Measurements from ENCODE around the gene ADAMTS2.

Gene ADAMTS2

GRCh38 chr5:179238628-179238970, 106.7 kb downstream of the ADAMTS2 start:
- DNase-seq (ENCODE audit: low spot score in 2 of 2) = no peak
- H3K36me3 ChIP-seq (replicated peaks) = no peaks in the 10 kb centered on the region
- no peaks in the 10 kb centered on the region for H3K9me3 ChIP-seq
- H3K27me3 ChIP-seq (ENCODE audit: low read depth) = no peaks in the 10 kb centered on the region
- no peaks in the 10 kb centered on the region for H3K4me1 ChIP-seq
- H3K4me3 ChIP-seq = no peak overlapping the region
- in situ Hi-C loops (cut with MboI; ENCODE audit: low sequenced_read_pairs) = no loop called here

- Histone ChIP-seq H3K36me3 (replicated peaks) (no peaks in the 10 kb centered on the region), H3K4me1 (no peaks in the 10 kb centered on the region), H3K9me3 (no peaks in the 10 kb centered on the region), H3K27me3 (ENCODE audit: low read depth) (no peaks in the 10 kb centered on the region), H3K4me3 (no peak overlapping the region)
- in situ Hi-C loops (cut with MboI; ENCODE audit: low sequenced_read_pairs) = no loop called here
- no peak for DNase-seq (ENCODE audit: low spot score in 2 of 2)
Observed at GRCh38 chr5:179237770-179238627, 107.3 kb downstream of the ADAMTS2 start.

- no peak overlapping the region for H3K4me3 ChIP-seq
- no peaks in the 10 kb centered on the region for H3K9me3 ChIP-seq
- in situ Hi-C loops (cut with MboI; ENCODE audit: low sequenced_read_pairs) = no loop called here
- no peak for DNase-seq (ENCODE audit: low spot score in 2 of 2)
- H3K36me3 ChIP-seq (replicated peaks) = no peaks in the 10 kb centered on the region
- no peaks in the 10 kb centered on the region for H3K4me1 ChIP-seq
- H3K27me3 ChIP-seq (ENCODE audit: low read depth) = no peaks in the 10 kb centered on the region
Observed at GRCh38 chr5:179235416-179236400, 109.6 kb downstream of the ADAMTS2 start.

- H3K27me3 ChIP-seq (ENCODE audit: low read depth) = no peaks in the 10 kb centered on the region
- no peaks in the 10 kb centered on the region for H3K9me3 ChIP-seq
- H3K4me3 ChIP-seq = no peak overlapping the region
- H3K36me3 ChIP-seq (replicated peaks) = no peaks in the 10 kb centered on the region
- in situ Hi-C loops (cut with MboI; ENCODE audit: low sequenced_read_pairs) = no loop called here
- DNase-seq (ENCODE audit: low spot score in 2 of 2) = no peak
- no peaks in the 10 kb centered on the region for H3K4me1 ChIP-seq
Observed at GRCh38 chr5:179234563-179235135, 110.6 kb downstream of the ADAMTS2 start.

GRCh38 chr5:179233909-179234562, 111.2 kb downstream of the ADAMTS2 start:
- Histone ChIP-seq H3K36me3 (replicated peaks) (no peaks in the 10 kb centered on the region), H3K9me3 (no peaks in the 10 kb centered on the region), H3K4me3 (no peak overlapping the region), H3K27me3 (ENCODE audit: low read depth) (no peaks in the 10 kb centered on the region), H3K4me1 (no peaks in the 10 kb centered on the region)
- DNase-seq (ENCODE audit: low spot score in 2 of 2) = no peak
- in situ Hi-C loops (cut with MboI; ENCODE audit: low sequenced_read_pairs) = no loop called here

GRCh38 chr5:179232091-179232735, 113.0 kb downstream of the ADAMTS2 start:
- Histone ChIP-seq H3K9me3 (no peaks in the 10 kb centered on the region), H3K4me3 (no peak overlapping the region), H3K36me3 (replicated peaks) (no peaks in the 10 kb centered on the region), H3K4me1 (no peaks in the 10 kb centered on the region), H3K27me3 (ENCODE audit: low read depth) (no peaks in the 10 kb centered on the region)
- in situ Hi-C loops (cut with MboI; ENCODE audit: low sequenced_read_pairs) = no loop called here
- no peak for DNase-seq (ENCODE audit: low spot score in 2 of 2)

- in situ Hi-C loops (cut with MboI; ENCODE audit: low sequenced_read_pairs) = no loop called here
- H3K9me3 ChIP-seq = no peaks in the 10 kb centered on the region
- H3K36me3 ChIP-seq (replicated peaks) = no peaks in the 10 kb centered on the region
- H3K27me3 ChIP-seq (ENCODE audit: low read depth) = no peaks in the 10 kb centered on the region
- no peak for DNase-seq (ENCODE audit: low spot score in 2 of 2)
- no peaks in the 10 kb centered on the region for H3K4me1 ChIP-seq
- no peak overlapping the region for H3K4me3 ChIP-seq
Observed at GRCh38 chr5:179231309-179231708, 114.0 kb downstream of the ADAMTS2 start.

- no peaks in the 10 kb centered on the region for H3K27me3 ChIP-seq (ENCODE audit: low read depth)
- no peak for DNase-seq (ENCODE audit: low spot score in 2 of 2)
- H3K9me3 ChIP-seq = no peaks in the 10 kb centered on the region
- H3K36me3 ChIP-seq (replicated peaks) = no peaks in the 10 kb centered on the region
- in situ Hi-C loops (cut with MboI; ENCODE audit: low sequenced_read_pairs) = no loop called here
- H3K4me1 ChIP-seq = no peaks in the 10 kb centered on the region
- no peak overlapping the region for H3K4me3 ChIP-seq
Observed at GRCh38 chr5:179230061-179230461, 115.2 kb downstream of the ADAMTS2 start.

GRCh38 chr5:179229331-179229831, 115.9 kb downstream of the ADAMTS2 start:
- H3K36me3 ChIP-seq (replicated peaks) = no peaks in the 10 kb centered on the region
- in situ Hi-C loops (cut with MboI; ENCODE audit: low sequenced_read_pairs) = no loop called here
- H3K9me3 ChIP-seq = no peaks in the 10 kb centered on the region
- no peak for DNase-seq (ENCODE audit: low spot score in 2 of 2)
- no peaks in the 10 kb centered on the region for H3K4me1 ChIP-seq
- no peaks in the 10 kb centered on the region for H3K27me3 ChIP-seq (ENCODE audit: low read depth)
- H3K4me3 ChIP-seq = no peak overlapping the region

GRCh38 chr5:179228341-179229121, 116.7 kb downstream of the ADAMTS2 start:
- H3K4me3 ChIP-seq = no peak overlapping the region
- no peaks in the 10 kb centered on the region for H3K27me3 ChIP-seq (ENCODE audit: low read depth)
- in situ Hi-C loops (cut with MboI; ENCODE audit: low sequenced_read_pairs) = no loop called here
- H3K36me3 ChIP-seq (replicated peaks) = no peaks in the 10 kb centered on the region
- H3K4me1 ChIP-seq = no peaks in the 10 kb centered on the region
- H3K9me3 ChIP-seq = no peaks in the 10 kb centered on the region
- no peak for DNase-seq (ENCODE audit: low spot score in 2 of 2)

GRCh38 chr5:179227580-179228311, 117.5 kb downstream of the ADAMTS2 start:
- H3K36me3 ChIP-seq (replicated peaks) = no peaks in the 10 kb centered on the region
- in situ Hi-C loops (cut with MboI; ENCODE audit: low sequenced_read_pairs) = no loop called here
- H3K9me3 ChIP-seq = no peaks in the 10 kb centered on the region
- H3K4me3 ChIP-seq = no peak overlapping the region
- H3K4me1 ChIP-seq = no peaks in the 10 kb centered on the region
- no peaks in the 10 kb centered on the region for H3K27me3 ChIP-seq (ENCODE audit: low read depth)
- DNase-seq (ENCODE audit: low spot score in 2 of 2) = no peak

- no peaks in the 10 kb centered on the region for H3K9me3 ChIP-seq
- in situ Hi-C loops (cut with MboI; ENCODE audit: low sequenced_read_pairs) = no loop called here
- no peaks in the 10 kb centered on the region for H3K4me1 ChIP-seq
- H3K27me3 ChIP-seq (ENCODE audit: low read depth) = no peaks in the 10 kb centered on the region
- H3K36me3 ChIP-seq (replicated peaks) = no peaks in the 10 kb centered on the region
- no peak for DNase-seq (ENCODE audit: low spot score in 2 of 2)
- H3K4me3 ChIP-seq = no peak overlapping the region
Observed at GRCh38 chr5:179227229-179227579, 118.1 kb downstream of the ADAMTS2 start.

All from HAP-1 (cell line).